ENCODE data around the gene PLXDC2.

PLXDC2 gene

DNA sequence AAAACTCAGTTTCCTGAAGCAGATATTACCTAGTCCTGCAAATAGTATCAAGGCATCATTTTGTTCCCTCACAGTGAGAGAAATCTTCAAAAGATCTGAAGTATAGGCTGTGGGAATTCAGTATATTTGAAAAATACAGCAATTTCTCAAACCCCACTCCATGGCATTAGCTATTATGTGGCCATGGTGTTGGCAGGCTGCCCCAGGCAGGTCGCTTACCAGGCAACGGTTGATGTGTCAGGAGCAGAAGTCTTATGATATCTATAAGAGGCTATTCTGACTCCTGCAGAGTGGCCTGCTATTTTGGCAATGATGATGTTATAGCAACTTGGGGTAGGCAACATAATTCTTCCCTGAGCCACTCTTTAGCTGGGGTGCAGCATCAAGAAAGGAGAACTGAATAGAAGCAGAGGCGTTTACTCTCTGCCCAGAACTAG lies 187.9 kb downstream of the PLXDC2 start:
- Histone ChIP-seq H3K27me3 (ENCODE audit: control insufficient read depth, insufficient read depth, low read length) (no peaks in the 10 kb centered on the region), H3K4me1 (ENCODE audit: control insufficient read depth, insufficient read depth, low read length) (peaks cover 8% of the 10 kb centered on the region), H3K36me3 (ENCODE audit: control insufficient read depth, insufficient read depth, low read length) (no peaks in the 10 kb centered on the region), H3K9me3 (ENCODE audit: control insufficient read depth, insufficient read depth, low read length) (no peaks in the 10 kb centered on the region), H3K4me3 (ENCODE audit: low read depth, low read length) (no peak overlapping the region), H3K9ac (ENCODE audit: low read depth, low read length) (no peak overlapping the region)

DNA sequence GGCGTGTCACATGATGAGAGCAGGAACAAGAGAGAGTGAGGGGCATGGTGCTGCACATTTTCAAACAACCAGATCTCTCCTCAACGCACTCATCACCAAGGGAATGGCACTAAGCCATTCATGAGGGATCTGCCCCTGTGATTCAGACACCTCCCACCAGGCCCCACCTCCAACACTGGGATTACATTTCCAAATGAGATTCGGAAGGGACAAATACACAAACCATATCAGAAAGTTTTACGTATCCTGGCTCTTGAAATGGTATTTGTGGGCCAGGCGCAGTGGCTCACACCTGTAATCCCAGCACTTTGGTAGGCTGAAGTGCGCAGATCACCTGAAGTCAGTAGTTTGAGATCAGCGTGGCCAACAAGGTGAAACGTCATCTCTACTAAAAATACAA lies 189.4 kb downstream of the PLXDC2 start:
- H3K4me3 ChIP-seq (ENCODE audit: low read depth, low read length), result no peak overlapping the region
- peaks cover 8% of the 10 kb centered on the region for H3K4me1 ChIP-seq (ENCODE audit: control insufficient read depth, insufficient read depth, low read length)
- H3K9ac ChIP-seq (ENCODE audit: low read depth, low read length), result no peak overlapping the region
- no peaks in the 10 kb centered on the region for H3K36me3 ChIP-seq (ENCODE audit: control insufficient read depth, insufficient read depth, low read length)
- H3K9me3 ChIP-seq (ENCODE audit: control insufficient read depth, insufficient read depth, low read length), result no peaks in the 10 kb centered on the region
- no peaks in the 10 kb centered on the region for H3K27me3 ChIP-seq (ENCODE audit: control insufficient read depth, insufficient read depth, low read length)

DNA sequence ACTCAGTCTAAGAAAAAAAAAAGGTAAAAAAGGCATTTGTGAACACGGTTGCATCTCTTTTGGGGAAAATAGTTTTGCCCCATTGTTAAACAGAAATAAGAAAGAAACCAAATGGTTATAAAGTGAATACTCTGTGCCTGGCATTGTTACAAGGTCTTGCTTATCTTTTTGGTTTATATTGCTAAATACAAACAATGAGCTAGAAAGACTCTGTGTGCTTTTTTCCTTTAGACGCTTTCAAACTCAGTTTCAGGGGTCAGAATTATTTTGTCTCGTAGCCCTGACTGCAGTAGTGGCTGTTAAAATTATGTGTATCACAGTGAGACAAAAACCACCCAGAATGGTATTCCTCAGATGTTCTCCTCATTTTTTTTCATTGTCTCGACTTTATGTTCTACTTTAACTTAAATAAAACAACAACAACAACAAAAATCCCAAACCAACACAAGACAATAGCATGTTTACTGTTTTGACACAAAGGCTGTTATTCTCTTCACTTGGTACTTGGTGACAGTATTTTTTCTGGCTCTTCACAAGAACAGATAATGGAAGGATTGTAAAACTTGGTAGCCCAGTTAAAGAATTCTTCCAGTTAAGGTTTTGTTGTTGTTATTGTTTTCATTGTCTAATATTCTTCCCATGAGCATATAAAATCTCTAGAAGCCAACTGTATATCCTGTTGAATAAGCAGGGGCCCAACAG lies 190.1 kb downstream of the PLXDC2 start:
- Histone ChIP-seq H3K4me1 (ENCODE audit: control insufficient read depth, insufficient read depth, low read length) (peaks cover 8% of the 10 kb centered on the region), H3K9ac (ENCODE audit: low read depth, low read length) (no peak overlapping the region), H3K9me3 (ENCODE audit: control insufficient read depth, insufficient read depth, low read length) (no peaks in the 10 kb centered on the region), H3K36me3 (ENCODE audit: control insufficient read depth, insufficient read depth, low read length) (no peaks in the 10 kb centered on the region), H3K27me3 (ENCODE audit: control insufficient read depth, insufficient read depth, low read length) (no peaks in the 10 kb centered on the region), H3K4me3 (ENCODE audit: low read depth, low read length) (no peak overlapping the region)

DNA sequence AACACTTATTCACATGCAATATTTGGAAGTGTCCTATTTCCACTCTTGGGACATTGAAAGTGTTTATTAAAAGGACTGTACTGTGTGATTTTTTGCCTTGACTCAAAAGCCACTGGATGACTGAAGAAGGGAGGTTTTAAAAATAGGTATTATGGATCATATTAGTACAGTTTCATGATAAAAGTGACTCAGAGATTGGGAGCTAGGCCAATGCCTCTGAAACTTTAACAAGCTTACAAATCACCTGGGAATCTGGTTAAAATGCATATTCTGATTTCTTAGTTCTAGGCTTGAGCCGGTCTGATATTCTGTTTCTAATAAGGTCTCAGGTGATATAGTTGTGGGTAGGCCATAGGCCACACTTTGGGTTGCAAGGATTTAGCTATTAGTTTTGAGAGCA lies 191.2 kb downstream of the PLXDC2 start:
- no peaks in the 10 kb centered on the region for H3K27me3 ChIP-seq (ENCODE audit: control insufficient read depth, insufficient read depth, low read length)
- H3K9me3 ChIP-seq (ENCODE audit: control insufficient read depth, insufficient read depth, low read length), result no peaks in the 10 kb centered on the region
- H3K4me3 ChIP-seq (ENCODE audit: low read depth, low read length), result no peak overlapping the region
- peaks cover 8% of the 10 kb centered on the region for H3K4me1 ChIP-seq (ENCODE audit: control insufficient read depth, insufficient read depth, low read length)
- H3K36me3 ChIP-seq (ENCODE audit: control insufficient read depth, insufficient read depth, low read length), result no peaks in the 10 kb centered on the region
- H3K9ac ChIP-seq (ENCODE audit: low read depth, low read length), result no peak overlapping the region

DNA sequence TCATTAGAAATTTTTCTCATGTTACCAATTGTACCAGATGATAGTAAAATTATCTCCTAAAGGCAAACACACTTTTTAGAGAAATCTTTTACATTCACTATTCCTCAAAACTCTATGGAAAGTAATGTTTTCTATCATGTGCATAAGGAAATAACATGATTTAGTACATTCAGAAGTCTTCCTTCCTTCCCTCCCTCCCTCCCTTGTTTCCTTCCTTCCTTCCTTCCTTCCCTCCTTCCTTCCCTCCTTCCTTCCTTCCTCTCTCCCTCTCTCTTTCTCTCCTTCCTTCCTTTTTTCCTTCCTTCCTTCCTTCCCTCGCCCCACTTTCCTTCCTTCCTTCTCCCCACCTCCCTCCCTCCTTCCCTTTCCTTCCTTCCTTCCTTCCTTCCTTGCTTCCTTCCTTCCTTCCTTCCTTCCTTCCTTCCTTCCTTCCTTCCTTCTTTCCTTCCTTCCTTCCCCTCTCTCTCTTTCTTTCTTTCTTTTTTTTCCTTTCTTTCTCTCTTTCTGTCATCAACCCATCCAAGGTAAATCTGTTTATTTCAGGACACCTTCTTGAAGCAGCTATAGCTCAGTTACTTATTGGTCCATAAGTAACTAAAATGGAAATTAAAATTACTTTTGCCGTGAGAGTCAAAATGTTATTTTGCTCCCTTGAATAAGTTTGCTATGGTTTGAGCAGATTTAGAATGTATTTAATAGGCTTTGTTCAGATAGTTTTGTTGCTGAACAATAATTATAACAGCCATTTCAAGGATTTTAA lies 197.9 kb downstream of the PLXDC2 start:
- H3K27me3 ChIP-seq (ENCODE audit: control insufficient read depth, insufficient read depth, low read length), result no peaks in the 10 kb centered on the region
- H3K36me3 ChIP-seq (ENCODE audit: control insufficient read depth, insufficient read depth, low read length), result no peaks in the 10 kb centered on the region
- H3K4me3 ChIP-seq (ENCODE audit: low read depth, low read length), result no peak overlapping the region
- no peaks in the 10 kb centered on the region for H3K4me1 ChIP-seq (ENCODE audit: control insufficient read depth, insufficient read depth, low read length)
- H3K9me3 ChIP-seq (ENCODE audit: control insufficient read depth, insufficient read depth, low read length), result no peaks in the 10 kb centered on the region
- H3K9ac ChIP-seq (ENCODE audit: low read depth, low read length), result no peak overlapping the region

DNA sequence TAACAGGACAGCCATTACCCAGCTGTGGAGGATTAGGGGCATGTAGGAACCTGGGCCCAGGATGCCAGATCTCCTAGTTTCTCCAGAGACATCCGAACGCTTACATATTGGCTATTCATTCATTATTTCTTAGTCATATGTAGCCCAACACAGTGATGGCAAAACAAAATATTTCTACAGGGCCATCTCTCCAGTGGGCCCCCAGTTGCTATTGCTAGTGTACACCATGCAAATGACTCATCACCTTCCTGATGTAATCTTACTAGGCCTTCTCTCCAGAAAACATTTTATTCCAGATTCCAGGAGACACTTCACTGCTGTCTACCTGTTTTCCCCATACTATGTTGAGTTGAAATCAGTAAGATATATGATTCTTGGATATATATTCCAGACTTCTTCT lies 201.7 kb downstream of the PLXDC2 start:
- Histone ChIP-seq H3K9me3 (ENCODE audit: control insufficient read depth, insufficient read depth, low read length) (no peaks in the 10 kb centered on the region), H3K4me1 (ENCODE audit: control insufficient read depth, insufficient read depth, low read length) (no peaks in the 10 kb centered on the region), H3K9ac (ENCODE audit: low read depth, low read length) (no peak overlapping the region), H3K27me3 (ENCODE audit: control insufficient read depth, insufficient read depth, low read length) (no peaks in the 10 kb centered on the region), H3K36me3 (ENCODE audit: control insufficient read depth, insufficient read depth, low read length) (no peaks in the 10 kb centered on the region), H3K4me3 (ENCODE audit: low read depth, low read length) (no peak overlapping the region)

DNA sequence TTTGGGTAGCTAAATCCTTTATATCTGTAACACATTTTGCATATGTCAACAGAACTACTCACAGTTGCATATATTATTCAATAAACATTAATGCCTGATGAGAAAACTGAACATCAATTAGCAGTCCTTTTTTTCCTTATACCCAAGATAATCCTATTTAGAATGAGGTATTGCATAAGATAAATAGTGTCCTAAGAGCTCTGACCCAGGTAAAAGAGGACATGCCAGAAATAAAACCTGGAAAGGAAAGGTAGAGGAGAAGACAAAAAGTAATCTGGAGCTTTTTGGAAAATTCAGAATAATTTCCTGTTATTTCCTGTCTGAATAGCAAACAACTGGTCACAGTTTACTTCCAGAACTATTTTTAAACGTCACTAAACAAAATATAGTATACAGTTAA lies 204.4 kb downstream of the PLXDC2 start:
- Histone ChIP-seq H3K4me3 (ENCODE audit: low read depth, low read length) (no peak overlapping the region), H3K27me3 (ENCODE audit: control insufficient read depth, insufficient read depth, low read length) (no peaks in the 10 kb centered on the region), H3K4me1 (ENCODE audit: control insufficient read depth, insufficient read depth, low read length) (no peaks in the 10 kb centered on the region), H3K9me3 (ENCODE audit: control insufficient read depth, insufficient read depth, low read length) (no peaks in the 10 kb centered on the region), H3K36me3 (ENCODE audit: control insufficient read depth, insufficient read depth, low read length) (no peaks in the 10 kb centered on the region), H3K9ac (ENCODE audit: low read depth, low read length) (no peak overlapping the region)

DNA sequence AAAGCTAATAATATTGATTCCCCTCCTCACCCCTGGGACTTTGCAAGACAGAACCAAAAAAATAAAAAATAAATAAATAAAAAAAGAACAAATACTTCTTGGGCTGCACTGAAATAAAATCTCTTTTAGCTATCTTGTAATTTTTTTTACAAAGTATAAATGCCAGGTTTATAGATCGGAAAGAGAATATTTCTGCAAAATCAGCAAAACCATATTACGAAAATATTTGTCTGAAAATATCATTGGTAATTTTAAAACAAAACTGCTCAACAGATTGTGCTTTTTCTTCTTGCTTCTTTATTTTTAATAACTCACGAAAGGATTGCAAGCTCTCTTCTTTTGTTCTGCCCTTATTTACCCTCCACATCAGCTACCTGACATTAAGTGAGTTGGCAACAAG lies 213.3 kb downstream of the PLXDC2 start:
- H3K9me3 ChIP-seq (ENCODE audit: control insufficient read depth, insufficient read depth, low read length), result no peaks in the 10 kb centered on the region
- H3K4me1 ChIP-seq (ENCODE audit: control insufficient read depth, insufficient read depth, low read length), result peaks cover 2% of the 10 kb centered on the region
- H3K9ac ChIP-seq (ENCODE audit: low read depth, low read length), result no peak overlapping the region
- no peak overlapping the region for H3K4me3 ChIP-seq (ENCODE audit: low read depth, low read length)
- H3K27me3 ChIP-seq (ENCODE audit: control insufficient read depth, insufficient read depth, low read length), result no peaks in the 10 kb centered on the region
- no peaks in the 10 kb centered on the region for H3K36me3 ChIP-seq (ENCODE audit: control insufficient read depth, insufficient read depth, low read length)

DNA sequence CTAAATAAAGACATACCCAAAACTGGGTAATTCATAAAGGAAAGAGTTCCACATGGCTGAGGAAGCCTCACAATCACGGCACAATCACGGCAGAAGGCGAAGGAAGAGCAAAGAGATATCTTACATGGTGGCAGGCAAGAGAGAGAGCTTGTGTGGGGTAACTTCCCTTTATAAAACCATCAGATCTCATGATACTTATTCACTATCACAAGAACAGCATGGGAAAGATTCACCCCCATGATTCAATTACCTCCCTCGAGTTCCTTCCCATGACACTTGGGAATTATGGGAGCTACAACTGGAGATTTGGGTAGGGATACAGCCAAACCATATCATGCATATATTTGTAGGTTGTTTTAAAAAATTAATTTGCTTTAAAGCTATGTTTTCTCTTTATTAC lies 217.2 kb downstream of the PLXDC2 start:
- Histone ChIP-seq H3K36me3 (ENCODE audit: control insufficient read depth, insufficient read depth, low read length) (no peaks in the 10 kb centered on the region), H3K9me3 (ENCODE audit: control insufficient read depth, insufficient read depth, low read length) (no peaks in the 10 kb centered on the region), H3K4me3 (ENCODE audit: low read depth, low read length) (no peak overlapping the region), H3K9ac (ENCODE audit: low read depth, low read length) (no peak overlapping the region), H3K27me3 (ENCODE audit: control insufficient read depth, insufficient read depth, low read length) (no peaks in the 10 kb centered on the region), H3K4me1 (ENCODE audit: control insufficient read depth, insufficient read depth, low read length) (peaks cover 2% of the 10 kb centered on the region)

DNA sequence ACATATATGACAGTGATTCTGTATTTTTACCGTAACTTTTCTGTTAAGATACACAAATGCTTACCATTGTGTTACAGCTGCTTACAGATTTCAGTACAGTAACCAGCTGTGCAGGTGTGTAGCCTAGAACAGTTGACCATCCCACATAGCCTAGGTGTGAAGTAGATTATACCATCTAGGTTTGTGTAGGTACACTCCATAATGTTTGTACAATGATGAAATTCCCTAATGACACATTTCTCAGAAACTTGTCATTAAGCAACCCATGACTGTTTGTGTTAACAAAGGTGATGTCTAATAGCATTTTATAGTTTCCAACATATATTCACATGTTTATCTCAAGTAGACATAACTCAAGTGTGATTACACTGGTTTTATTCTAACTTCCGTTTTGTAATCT lies 218.5 kb downstream of the PLXDC2 start:
- H3K4me1 ChIP-seq (ENCODE audit: control insufficient read depth, insufficient read depth, low read length), result peaks cover under 1% of the 10 kb centered on the region

DNA sequence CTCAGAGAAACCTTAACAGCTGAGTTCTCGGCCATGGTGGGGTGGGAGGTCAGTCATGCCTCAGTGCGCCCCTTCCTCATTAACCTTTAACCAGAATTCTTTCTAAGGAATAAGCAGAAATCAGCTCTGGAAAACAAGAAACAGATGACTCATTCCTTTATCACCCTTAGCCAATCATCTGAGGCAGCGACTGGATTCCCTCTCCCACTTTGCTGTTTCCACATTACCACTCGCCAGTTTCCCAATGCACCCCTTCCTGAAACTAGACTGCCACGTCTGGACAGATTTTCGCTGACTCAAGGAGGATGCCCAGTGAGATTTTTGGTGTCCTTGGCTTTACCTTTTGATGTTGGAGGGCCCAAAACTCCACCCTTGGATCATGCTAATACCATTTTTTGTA lies 223.8 kb downstream of the PLXDC2 start:
- Histone ChIP-seq H3K36me3 (ENCODE audit: control insufficient read depth, insufficient read depth, low read length) (no peaks in the 10 kb centered on the region), H3K27me3 (ENCODE audit: control insufficient read depth, insufficient read depth, low read length) (no peaks in the 10 kb centered on the region), H3K4me1 (ENCODE audit: control insufficient read depth, insufficient read depth, low read length) (no peaks in the 10 kb centered on the region), H3K9ac (ENCODE audit: low read depth, low read length) (no peak overlapping the region), H3K9me3 (ENCODE audit: control insufficient read depth, insufficient read depth, low read length) (no peaks in the 10 kb centered on the region), H3K4me3 (ENCODE audit: low read depth, low read length) (no peak overlapping the region)

More for the DNA sequence above, 218.5 kb downstream of the PLXDC2 start:
- no peak overlapping the region for H3K9ac ChIP-seq (ENCODE audit: low read depth, low read length)
- no peaks in the 10 kb centered on the region for H3K9me3 ChIP-seq (ENCODE audit: control insufficient read depth, insufficient read depth, low read length)
- no peak overlapping the region for H3K4me3 ChIP-seq (ENCODE audit: low read depth, low read length)
- no peaks in the 10 kb centered on the region for H3K36me3 ChIP-seq (ENCODE audit: control insufficient read depth, insufficient read depth, low read length)
- H3K27me3 ChIP-seq (ENCODE audit: control insufficient read depth, insufficient read depth, low read length), result no peaks in the 10 kb centered on the region

DNA sequence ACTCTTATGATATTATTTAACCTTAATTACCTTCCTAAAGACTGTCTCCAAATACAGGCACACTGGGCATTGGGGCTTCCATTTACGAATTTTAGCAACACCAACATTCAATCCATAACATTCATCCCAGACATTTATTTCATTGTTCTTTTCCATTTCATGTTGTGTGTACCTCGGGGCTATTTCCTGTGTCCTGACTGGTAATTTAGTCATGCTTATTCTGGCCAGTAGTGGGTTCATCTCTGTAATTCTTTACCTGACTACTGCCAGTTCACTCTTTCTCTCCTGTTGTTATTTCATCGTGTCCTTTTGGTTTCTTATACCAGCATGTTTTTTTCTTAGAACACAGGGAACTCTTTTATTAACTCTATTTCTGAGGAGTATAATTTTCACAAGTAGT lies 225.7 kb downstream of the PLXDC2 start:
- no peak overlapping the region for H3K9ac ChIP-seq (ENCODE audit: low read depth, low read length)
- no peak overlapping the region for H3K4me3 ChIP-seq (ENCODE audit: low read depth, low read length)
- no peaks in the 10 kb centered on the region for H3K9me3 ChIP-seq (ENCODE audit: control insufficient read depth, insufficient read depth, low read length)
- H3K4me1 ChIP-seq (ENCODE audit: control insufficient read depth, insufficient read depth, low read length), result no peaks in the 10 kb centered on the region
- no peaks in the 10 kb centered on the region for H3K36me3 ChIP-seq (ENCODE audit: control insufficient read depth, insufficient read depth, low read length)
- H3K27me3 ChIP-seq (ENCODE audit: control insufficient read depth, insufficient read depth, low read length), result no peaks in the 10 kb centered on the region

Data from iPS-15b (cell line).